Ovary (tissue), 3 donors: ENCODE results near the gene SEMA3G.

ENCODE experiments used
- CTCF ChIP-seq, 3 donors: fragments of 450-650 bp in 2 of 3; fragments of 200-600 bp in 1 of 3; IDR thresholded peaks; one replicate each; pipeline versions ENCODE4 v1.5.1 to v1.8.0; 2016 to 2022; ENCODE audit warnings: antibody characterized with exemption in 3 of 3, mild to moderate bottlenecking in 1 of 3
- POLR2A ChIP-seq: fragments of 450-650 bp; IDR thresholded peaks from one replicate; pipeline ENCODE4 v1.6.1; 2017; ENCODE audit warnings: antibody characterized with exemption, mild to moderate bottlenecking, moderate library complexity
- donor health status: DM: no; HTN: no; CAD: no.

- TF ChIP-seq CTCF (IDR thresholded peaks at IDR 0.05) (no peak), POLR2A (no peak)
Measured at GRCh38 chr3:52439426-52440248, 5.3 kb downstream of the SEMA3G start.
